K562 (cell line): ENCODE results near the gene MAD1L1. TPM values are rescaled to one million over a fixed set of nuclear protein-coding genes. Genes with fewer than 3 reads are reported as not detected.

Experiments used
- BHLHE40 ChIP-seq: IDR thresholded peaks from 2 replicates; pipeline ENCODE4 v1.6.1; 2011; ENCODE audit warnings: low read length, improper control_type of control experiment
- CREB5 ChIP-seq: fragments of 250-450 bp; sonication (Bioruptor Pico); IDR thresholded peaks from 2 replicates; pipeline ENCODE4 v1.5.0; 2020; ENCODE audit warnings: mild to moderate bottlenecking
- DNMT1 ChIP-seq: fragments of 450-650 bp; IDR thresholded peaks from 2 replicates; pipeline ENCODE4 v1.6.1; 2016; ENCODE audit warnings: antibody characterized with exemption, mild to moderate bottlenecking
- EP400 ChIP-seq: fragments of 450-650 bp; IDR thresholded peaks from 2 replicates; pipeline ENCODE4 v1.6.1; 2017; ENCODE audit warnings: antibody characterized with exemption, mild to moderate bottlenecking, moderate library complexity
- KAT8 ChIP-seq: fragments of 450-650 bp; IDR thresholded peaks from 2 replicates; pipeline ENCODE4 v1.6.1; 2016; ENCODE audit warnings: low read depth, mild to moderate bottlenecking
- MTA3 ChIP-seq: fragments of 450-650 bp; formaldehyde crosslinking; IDR thresholded peaks from 2 replicates; pipeline ENCODE4 v1.6.1; 2017; ENCODE audit warnings: mild to moderate bottlenecking, borderline replicate concordance
- NFRKB ChIP-seq: fragments of 450-650 bp; IDR thresholded peaks from 2 replicates; pipeline ENCODE4 v1.6.1; 2016; ENCODE audit warnings: low read depth
- POLR2AphosphoS5 ChIP-seq: IDR thresholded peaks from 2 replicates; pipeline ENCODE4 v1.6.1; 2011; ENCODE audit warnings: mild to moderate bottlenecking, low read depth, low read length, moderate library complexity; ENCODE audit not compliant: control insufficient read depth, insufficient read depth
- PPARD ChIP-seq: fragments of 250-450 bp; sonication (Bioruptor Pico); IDR thresholded peaks from 2 replicates; pipeline ENCODE4 v1.8.0; 2022; ENCODE audit warnings: inconsistent platforms, mild to moderate bottlenecking, moderate library complexity
- RBBP5 ChIP-seq: fragments of 200-600 bp; sonication (generic); IDR thresholded peaks from 2 replicates; pipeline ENCODE4 v1.6.1; 2012; ENCODE audit warnings: borderline replicate concordance, mild to moderate bottlenecking, low read length, control low read depth, inconsistent platforms; ENCODE audit not compliant: insufficient read depth, poor library complexity, severe bottlenecking
- SMARCC2 ChIP-seq: fragments of 450-650 bp; IDR thresholded peaks from 2 replicates; pipeline ENCODE4 v1.6.1; 2017; ENCODE audit warnings: antibody characterized with exemption, moderate library complexity, mild to moderate bottlenecking, low read depth
- SPI1 ChIP-seq: IDR thresholded peaks from 2 replicates; pipeline ENCODE4 v1.6.1; 2011; ENCODE audit warnings: low read depth, low read length, control low read depth, borderline replicate concordance
- ZNF561 ChIP-seq: fragments of 450-650 bp; formaldehyde crosslinking; conservative IDR thresholded peaks from 2 replicates; pipeline ENCODE4 v1.4.0; 2020; ENCODE audit warnings: mild to moderate bottlenecking, moderate library complexity
- ZNF584 ChIP-seq: fragments of 200-800 bp; sonication (Bioruptor generic); IDR thresholded peaks from 2 replicates; pipeline ENCODE4 v1.6.1; 2016; ENCODE audit warnings: low read depth, mild to moderate bottlenecking, missing genetic modification characterization, missing compliant biosample characterization
- ZNF592 ChIP-seq: fragments of 450-650 bp; IDR thresholded peaks from 2 replicates; pipeline ENCODE4 v1.6.1; 2017; ENCODE audit warnings: antibody characterized with exemption, mild to moderate bottlenecking
- ZNF780A ChIP-seq: fragments of 250-450 bp; sonication (Bioruptor Pico); IDR thresholded peaks from 2 replicates; pipeline ENCODE4 v1.5.0; 2021; ENCODE audit warnings: mild to moderate bottlenecking
- polyA plus RNA-seq, 8 experiments: library from polyadenylated mRNA; depleted of rRNA in 4 of 8; stranded (reverse) in 5 of 8; unstranded in 3 of 8; fragments of >200 nt; fragmentation: Nextera tagmentation in 2 of 8; fragmentation: Illumina TruSeq in 1 of 8; extraction: Ambion mirVana in 2 of 8; extraction: Trizol in 1 of 8; gene quantifications; 2 replicates each; pipeline versions ENCODE4 v1.2.1 to v1.2.3, GENCODE V29; 2011 to 2014; ENCODE audit warnings: inconsistent platforms in 1 of 8, missing spikeins in 1 of 8
- total RNA-seq, 7 experiments: library from RNA; depleted of rRNA in 6 of 7; stranded (reverse); fragments of >200 nt in 6 of 7; fragmentation: Illumina TruSeq in 2 of 7; extraction: Trizol in 2 of 7; gene quantifications; 2 replicates each; pipeline versions ENCODE4 v1.2.1 to v1.2.3, GENCODE V29; 2011 to 2021; ENCODE audit warnings: low replicate concordance in 1 of 7
- TF ChIP-seq, protein P1 (sequence below), 2 experiments: fragments of 450-650 bp; IDR thresholded peaks; 2 replicates each; pipeline ENCODE4 v1.6.1; 2016
- TF ChIP-seq, protein P2 (sequence below): fragments of 450-650 bp; conservative IDR thresholded peaks from 2 replicates; pipeline ENCODE4 v1.6.1; 2016; ENCODE audit warnings: missing genetic modification characterization, low read depth, mild to moderate bottlenecking, missing compliant biosample characterization, moderate library complexity

MAD1L1 gene
- total and polyA plus RNA-seq, 9 of the 15 experiments (the other 6 are each of a cell fraction or from before 2014, with no cell fraction given) = 1.7 to 89.7 (median 18.0) TPM

- TF ChIP-seq, protein P1, sequence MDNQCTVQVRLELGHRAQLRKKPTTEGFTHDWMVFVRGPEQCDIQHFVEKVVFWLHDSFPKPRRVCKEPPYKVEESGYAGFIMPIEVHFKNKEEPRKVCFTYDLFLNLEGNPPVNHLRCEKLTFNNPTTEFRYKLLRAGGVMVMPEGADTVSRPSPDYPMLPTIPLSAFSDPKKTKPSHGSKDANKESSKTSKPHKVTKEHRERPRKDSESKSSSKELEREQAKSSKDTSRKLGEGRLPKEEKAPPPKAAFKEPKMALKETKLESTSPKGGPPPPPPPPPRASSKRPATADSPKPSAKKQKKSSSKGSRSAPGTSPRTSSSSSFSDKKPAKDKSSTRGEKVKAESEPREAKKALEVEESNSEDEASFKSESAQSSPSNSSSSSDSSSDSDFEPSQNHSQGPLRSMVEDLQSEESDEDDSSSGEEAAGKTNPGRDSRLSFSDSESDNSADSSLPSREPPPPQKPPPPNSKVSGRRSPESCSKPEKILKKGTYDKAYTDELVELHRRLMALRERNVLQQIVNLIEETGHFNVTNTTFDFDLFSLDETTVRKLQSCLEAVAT (IDR thresholded peaks at IDR 0.05) = peak in 1 of 2 experiments; percentile 62; a peak in 1 of 4 replicates
- no peak; the same call in 1 of the 2 replicates for TF ChIP-seq SMARCC2
- TF ChIP-seq ZNF584 (CRISPR knock-in tag) = peak; percentile 87; the same call in 1 of the 2 replicates
- TF ChIP-seq, protein P2, sequence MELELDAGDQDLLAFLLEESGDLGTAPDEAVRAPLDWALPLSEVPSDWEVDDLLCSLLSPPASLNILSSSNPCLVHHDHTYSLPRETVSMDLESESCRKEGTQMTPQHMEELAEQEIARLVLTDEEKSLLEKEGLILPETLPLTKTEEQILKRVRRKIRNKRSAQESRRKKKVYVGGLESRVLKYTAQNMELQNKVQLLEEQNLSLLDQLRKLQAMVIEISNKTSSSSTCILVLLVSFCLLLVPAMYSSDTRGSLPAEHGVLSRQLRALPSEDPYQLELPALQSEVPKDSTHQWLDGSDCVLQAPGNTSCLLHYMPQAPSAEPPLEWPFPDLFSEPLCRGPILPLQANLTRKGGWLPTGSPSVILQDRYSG = peak; percentile 48; the same call in 1 of the 2 replicates
- TF ChIP-seq SPI1 = peak; percentile 73
- peak; percentile 63 for TF ChIP-seq RBBP5
- no peak for TF ChIP-seq ZNF561
- TF ChIP-seq NFRKB = peak; percentile 73; the same call in 1 of the 2 replicates
- TF ChIP-seq BHLHE40 = peak; percentile 42; the same call in 1 of the 2 replicates
- no peak for TF ChIP-seq CREB5 (CRISPR knock-in tag)
- TF ChIP-seq POLR2AphosphoS5 = no peak
- TF ChIP-seq KAT8 = no peak
- TF ChIP-seq ZNF592 = peak; percentile 55; the same call in 1 of the 2 replicates
- TF ChIP-seq EP400 = no peak
- TF ChIP-seq PPARD = no peak
- TF ChIP-seq MTA3 = no peak
- 0 out of 2 replicates have a peak, but pooled peaks have one; percentile 18 for TF ChIP-seq DNMT1
- TF ChIP-seq ZNF780A (CRISPR knock-in tag) = no peak
Observed at GRCh38 chr7:2018569-2019460, 213.9 kb downstream of the MAD1L1 start (continued).
